ENCODE measurements around the gene CCDC85A.

Gene CCDC85A

DNA sequence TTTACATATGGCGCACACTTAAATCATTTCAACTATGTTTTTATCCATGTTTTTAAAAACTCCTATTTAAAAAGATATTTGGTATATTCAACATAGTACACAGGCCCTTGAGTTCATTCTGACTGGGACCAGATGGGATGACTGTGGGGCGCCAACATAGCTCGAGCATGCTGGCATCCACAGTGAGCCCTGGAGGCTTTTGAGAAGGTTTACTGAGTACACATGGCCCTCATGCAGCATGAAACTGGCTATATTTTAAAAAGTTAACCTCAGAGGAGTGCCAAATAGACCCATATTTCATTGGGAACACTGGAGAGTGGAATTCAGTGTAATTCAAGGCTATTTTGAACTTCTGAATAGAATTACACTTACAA, 83.6 kb downstream of the CCDC85A start:
- no peak overlapping the region for H3K4me3 ChIP-seq (ENCODE audit: low read depth, low read length)
- no peak overlapping the region for H3K27ac ChIP-seq (ENCODE audit: low read depth, low read length)
- no peak overlapping the region for H3K9ac ChIP-seq (ENCODE audit: low read length)
- H3K27me3 ChIP-seq (ENCODE audit: control insufficient read depth, insufficient read depth, low read length) = no peaks in the 10 kb centered on the region
- H3K9me3 ChIP-seq (ENCODE audit: control insufficient read depth, insufficient read depth, low read depth, low read length) = no peaks in the 10 kb centered on the region
- H3K36me3 ChIP-seq (ENCODE audit: control insufficient read depth, insufficient read depth, low read length) = no peaks in the 10 kb centered on the region
- no peaks in the 10 kb centered on the region for H3K4me1 ChIP-seq (ENCODE audit: control insufficient read depth, insufficient read depth, low read length)

DNA sequence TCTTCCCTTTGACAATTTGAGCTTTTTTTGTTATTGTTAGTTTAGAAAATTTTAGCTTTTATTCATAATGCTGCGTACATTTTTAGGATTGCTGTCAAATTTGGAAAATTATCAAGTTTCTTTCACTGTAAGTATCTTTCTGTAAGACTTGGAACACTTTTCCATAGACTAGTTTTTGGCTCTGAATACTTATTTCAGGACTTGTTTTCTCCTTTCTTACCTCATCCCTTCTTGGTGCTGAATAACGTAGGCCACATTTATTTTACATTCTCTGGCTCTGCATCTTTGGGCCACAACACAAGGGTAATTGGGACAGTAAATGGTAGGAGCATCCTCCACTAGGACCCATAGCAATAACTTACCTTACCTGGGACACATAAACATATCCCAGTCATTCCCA, 85.1 kb downstream of the CCDC85A start:
- Histone ChIP-seq H3K9ac (ENCODE audit: low read length) (no peak overlapping the region), H3K27me3 (ENCODE audit: control insufficient read depth, insufficient read depth, low read length) (no peaks in the 10 kb centered on the region)

DNA sequence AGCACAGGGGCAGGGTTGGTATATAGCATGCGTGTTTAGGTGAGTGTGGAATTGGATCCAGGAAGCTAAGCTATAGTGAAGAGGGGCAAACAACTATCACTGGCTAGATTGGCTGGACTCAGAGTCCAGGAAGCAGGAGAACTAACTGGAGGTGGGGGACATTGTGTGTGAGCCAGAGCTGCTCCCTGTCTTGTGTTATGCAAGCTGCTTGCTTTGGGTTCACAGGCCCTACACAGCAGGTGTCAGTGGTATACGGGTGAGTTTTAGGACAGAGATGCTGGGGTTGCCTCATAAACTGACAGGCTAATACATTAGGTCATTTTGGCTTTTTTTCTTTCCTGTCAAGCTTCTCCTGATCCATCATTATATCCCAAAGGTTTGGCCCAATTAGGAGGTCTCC, 87.5 kb downstream of the CCDC85A start:
- Histone ChIP-seq H3K27ac (ENCODE audit: low read depth, low read length) (no peak overlapping the region), H3K36me3 (ENCODE audit: control insufficient read depth, insufficient read depth, low read length) (no peaks in the 10 kb centered on the region), H3K4me3 (ENCODE audit: low read depth, low read length) (no peak overlapping the region), H3K4me1 (ENCODE audit: control insufficient read depth, insufficient read depth, low read length) (no peaks in the 10 kb centered on the region), H3K9ac (ENCODE audit: low read length) (no peak overlapping the region), H3K27me3 (ENCODE audit: control insufficient read depth, insufficient read depth, low read length) (no peaks in the 10 kb centered on the region), H3K9me3 (ENCODE audit: control insufficient read depth, insufficient read depth, low read depth, low read length) (no peaks in the 10 kb centered on the region)

More for the DNA sequence above, 85.1 kb downstream of the CCDC85A start:
- Histone ChIP-seq H3K4me1 (ENCODE audit: control insufficient read depth, insufficient read depth, low read length) (no peaks in the 10 kb centered on the region), H3K9me3 (ENCODE audit: control insufficient read depth, insufficient read depth, low read depth, low read length) (no peaks in the 10 kb centered on the region), H3K36me3 (ENCODE audit: control insufficient read depth, insufficient read depth, low read length) (no peaks in the 10 kb centered on the region), H3K27ac (ENCODE audit: low read depth, low read length) (no peak overlapping the region), H3K4me3 (ENCODE audit: low read depth, low read length) (no peak overlapping the region)

DNA sequence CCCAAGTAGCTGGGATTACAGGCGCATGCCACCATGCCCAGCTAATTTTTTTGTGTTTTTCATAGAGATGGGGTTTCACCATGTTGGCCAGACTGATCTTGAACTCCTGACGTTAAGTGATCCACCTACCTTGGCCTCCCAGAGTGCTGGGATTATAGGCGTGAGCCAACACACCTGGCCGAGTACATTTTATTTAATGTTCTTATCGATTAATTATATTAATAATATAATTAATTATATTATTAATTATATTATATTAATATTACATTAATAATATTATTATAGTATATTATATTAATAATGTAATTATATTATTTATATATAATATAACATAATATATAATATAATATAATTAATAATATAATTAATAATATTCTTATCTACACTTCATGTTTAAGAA, 101.4 kb downstream of the CCDC85A start:
- Histone ChIP-seq H3K36me3 (ENCODE audit: control insufficient read depth, insufficient read depth, low read length) (no peaks in the 10 kb centered on the region), H3K27me3 (ENCODE audit: control insufficient read depth, insufficient read depth, low read length) (no peaks in the 10 kb centered on the region), H3K9me3 (ENCODE audit: control insufficient read depth, insufficient read depth, low read depth, low read length) (no peaks in the 10 kb centered on the region), H3K27ac (ENCODE audit: low read depth, low read length) (no peak overlapping the region), H3K9ac (ENCODE audit: low read length) (no peak overlapping the region), H3K4me1 (ENCODE audit: control insufficient read depth, insufficient read depth, low read length) (no peaks in the 10 kb centered on the region), H3K4me3 (ENCODE audit: low read depth, low read length) (no peak overlapping the region)

- no peaks in the 10 kb centered on the region for H3K9me3 ChIP-seq (ENCODE audit: control insufficient read depth, insufficient read depth, low read depth, low read length)
- no peak overlapping the region for H3K9ac ChIP-seq (ENCODE audit: low read length)
- no peak overlapping the region for H3K4me3 ChIP-seq (ENCODE audit: low read depth, low read length)
- H3K27me3 ChIP-seq (ENCODE audit: control insufficient read depth, insufficient read depth, low read length) = no peaks in the 10 kb centered on the region
- H3K36me3 ChIP-seq (ENCODE audit: control insufficient read depth, insufficient read depth, low read length) = no peaks in the 10 kb centered on the region
- no peak overlapping the region for H3K27ac ChIP-seq (ENCODE audit: low read depth, low read length)
- no peaks in the 10 kb centered on the region for H3K4me1 ChIP-seq (ENCODE audit: control insufficient read depth, insufficient read depth, low read length)
Observed at GRCh38 chr2:56286936-56287335, 103.1 kb downstream of the CCDC85A start.

DNA sequence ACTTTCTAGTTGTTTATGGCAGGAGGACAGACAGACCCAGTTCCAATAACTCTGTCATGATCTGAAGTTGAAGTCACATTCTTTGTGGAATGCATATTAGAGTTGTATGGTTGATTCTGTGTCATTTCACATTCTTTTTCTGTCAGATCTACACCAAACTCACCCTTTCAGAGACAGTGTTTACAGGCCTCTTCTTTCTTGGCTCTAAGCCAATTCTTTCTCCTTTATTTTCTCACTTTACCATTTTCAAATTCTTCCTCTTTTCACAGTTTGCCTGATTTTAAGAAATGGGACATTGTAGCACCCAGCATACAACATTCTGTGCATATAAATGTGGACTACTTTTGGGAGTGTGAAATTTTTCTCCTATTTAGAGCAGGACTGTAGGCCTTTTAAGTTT, 103.7 kb downstream of the CCDC85A start:
- Histone ChIP-seq H3K9me3 (ENCODE audit: control insufficient read depth, insufficient read depth, low read depth, low read length) (no peaks in the 10 kb centered on the region), H3K36me3 (ENCODE audit: control insufficient read depth, insufficient read depth, low read length) (no peaks in the 10 kb centered on the region), H3K4me3 (ENCODE audit: low read depth, low read length) (no peak overlapping the region), H3K9ac (ENCODE audit: low read length) (no peak overlapping the region), H3K27ac (ENCODE audit: low read depth, low read length) (no peak overlapping the region), H3K4me1 (ENCODE audit: control insufficient read depth, insufficient read depth, low read length) (no peaks in the 10 kb centered on the region), H3K27me3 (ENCODE audit: control insufficient read depth, insufficient read depth, low read length) (no peaks in the 10 kb centered on the region)

- Histone ChIP-seq H3K27ac (ENCODE audit: low read depth, low read length) (no peak overlapping the region), H3K4me3 (ENCODE audit: low read depth, low read length) (no peak overlapping the region), H3K9ac (ENCODE audit: low read length) (no peak overlapping the region)
Observed at GRCh38 chr2:56287974-56288373, 104.2 kb downstream of the CCDC85A start.

GRCh38 chr2:56288838-56289580, 105.2 kb downstream of the CCDC85A start:
- no peaks in the 10 kb centered on the region for H3K27me3 ChIP-seq (ENCODE audit: control insufficient read depth, insufficient read depth, low read length)
- H3K36me3 ChIP-seq (ENCODE audit: control insufficient read depth, insufficient read depth, low read length) = no peaks in the 10 kb centered on the region

More at GRCh38 chr2:56287974-56288373, 104.2 kb downstream of the CCDC85A start:
- no peaks in the 10 kb centered on the region for H3K27me3 ChIP-seq (ENCODE audit: control insufficient read depth, insufficient read depth, low read length)
- H3K36me3 ChIP-seq (ENCODE audit: control insufficient read depth, insufficient read depth, low read length) = no peaks in the 10 kb centered on the region
- no peaks in the 10 kb centered on the region for H3K4me1 ChIP-seq (ENCODE audit: control insufficient read depth, insufficient read depth, low read length)
- no peaks in the 10 kb centered on the region for H3K9me3 ChIP-seq (ENCODE audit: control insufficient read depth, insufficient read depth, low read depth, low read length)

DNA sequence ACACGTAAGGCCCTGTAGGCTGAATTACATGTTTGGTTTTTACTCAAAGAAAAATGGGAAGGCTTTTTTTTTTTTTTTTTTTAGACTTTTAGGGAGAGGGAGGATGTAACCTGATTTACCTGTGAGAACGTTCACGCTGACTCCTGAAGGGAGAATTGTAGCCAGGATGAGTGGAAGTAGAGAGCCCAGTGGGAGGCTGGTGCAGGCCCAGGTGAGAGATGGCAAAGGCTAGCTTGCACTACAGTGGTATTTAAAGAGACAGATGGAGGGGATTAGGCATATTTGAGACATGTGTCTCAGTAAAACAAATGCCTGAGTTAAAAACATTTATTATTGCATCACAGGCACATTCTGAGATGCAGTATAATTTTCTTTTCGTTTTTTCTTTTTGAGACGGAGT, 107.9 kb downstream of the CCDC85A start:
- no peak overlapping the region for H3K9ac ChIP-seq (ENCODE audit: low read length)
- no peaks in the 10 kb centered on the region for H3K36me3 ChIP-seq (ENCODE audit: control insufficient read depth, insufficient read depth, low read length)
- H3K4me3 ChIP-seq (ENCODE audit: low read depth, low read length) = no peak overlapping the region
- H3K27me3 ChIP-seq (ENCODE audit: control insufficient read depth, insufficient read depth, low read length) = no peaks in the 10 kb centered on the region
- H3K9me3 ChIP-seq (ENCODE audit: control insufficient read depth, insufficient read depth, low read depth, low read length) = no peaks in the 10 kb centered on the region
- H3K27ac ChIP-seq (ENCODE audit: low read depth, low read length) = no peak overlapping the region
- H3K4me1 ChIP-seq (ENCODE audit: control insufficient read depth, insufficient read depth, low read length) = no peaks in the 10 kb centered on the region; the same call in 1 of the 2 replicates

More at GRCh38 chr2:56288838-56289580, 105.2 kb downstream of the CCDC85A start:
- H3K4me1 ChIP-seq (ENCODE audit: control insufficient read depth, insufficient read depth, low read length) = no peaks in the 10 kb centered on the region
- H3K4me3 ChIP-seq (ENCODE audit: low read depth, low read length) = no peak overlapping the region
- no peaks in the 10 kb centered on the region for H3K9me3 ChIP-seq (ENCODE audit: control insufficient read depth, insufficient read depth, low read depth, low read length)
- H3K9ac ChIP-seq (ENCODE audit: low read length) = no peak overlapping the region
- H3K27ac ChIP-seq (ENCODE audit: low read depth, low read length) = no peak overlapping the region

DNA sequence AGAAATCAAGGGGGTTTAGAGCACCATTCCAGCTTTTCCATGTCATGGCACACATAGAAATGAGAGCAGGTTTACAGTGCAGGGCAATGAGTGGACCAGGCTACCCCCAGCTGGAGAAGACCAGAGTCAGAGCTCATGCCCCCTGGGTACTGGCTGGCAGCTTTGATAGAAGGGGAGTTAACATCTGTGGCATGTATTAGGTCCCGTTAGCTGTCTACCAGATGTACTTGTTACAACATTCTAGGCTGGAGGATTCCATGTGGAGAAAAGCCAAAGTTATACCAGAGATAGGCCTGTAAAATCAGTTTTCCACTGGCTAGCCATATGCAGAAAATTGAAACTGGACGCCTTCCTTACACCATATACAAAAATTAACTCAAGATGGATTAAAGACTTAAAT, 109.2 kb downstream of the CCDC85A start:
- Histone ChIP-seq H3K4me1 (ENCODE audit: control insufficient read depth, insufficient read depth, low read length) (no peaks in the 10 kb centered on the region; the same call in 1 of the 2 replicates), H3K9ac (ENCODE audit: low read length) (no peak overlapping the region), H3K9me3 (ENCODE audit: control insufficient read depth, insufficient read depth, low read depth, low read length) (no peaks in the 10 kb centered on the region), H3K36me3 (ENCODE audit: control insufficient read depth, insufficient read depth, low read length) (no peaks in the 10 kb centered on the region), H3K4me3 (ENCODE audit: low read depth, low read length) (no peak overlapping the region), H3K27me3 (ENCODE audit: control insufficient read depth, insufficient read depth, low read length) (no peaks in the 10 kb centered on the region), H3K27ac (ENCODE audit: low read depth, low read length) (no peak overlapping the region)

- H3K27ac ChIP-seq (ENCODE audit: low read depth, low read length) = no peak overlapping the region
- H3K36me3 ChIP-seq (ENCODE audit: control insufficient read depth, insufficient read depth, low read length) = no peaks in the 10 kb centered on the region
- peaks cover 7% of the 10 kb centered on the region; the same call in 1 of the 2 replicates for H3K4me1 ChIP-seq (ENCODE audit: control insufficient read depth, insufficient read depth, low read length)
- no peak overlapping the region for H3K9ac ChIP-seq (ENCODE audit: low read length)
- no peaks in the 10 kb centered on the region for H3K27me3 ChIP-seq (ENCODE audit: control insufficient read depth, insufficient read depth, low read length)
- no peak overlapping the region for H3K4me3 ChIP-seq (ENCODE audit: low read depth, low read length)
- no peaks in the 10 kb centered on the region for H3K9me3 ChIP-seq (ENCODE audit: control insufficient read depth, insufficient read depth, low read depth, low read length)
Observed at GRCh38 chr2:56295666-56296065, 111.9 kb downstream of the CCDC85A start.
